GM20000 (cell line): ENCODE results near the gene VPS39.

Experiments used
- DNase-seq: peaks from one replicate; pipeline ENCODE4 v3.0.0; 2012; ENCODE audit warnings: low spot score
- TF ChIP-seq, protein P1 (sequence below): IDR thresholded peaks from 2 replicates; pipeline ENCODE4 v1.5.1; 2012; ENCODE audit warnings: mild to moderate bottlenecking, control low read depth; ENCODE audit errors: extremely low read depth, missing control alignments

Gene VPS39

DNA sequence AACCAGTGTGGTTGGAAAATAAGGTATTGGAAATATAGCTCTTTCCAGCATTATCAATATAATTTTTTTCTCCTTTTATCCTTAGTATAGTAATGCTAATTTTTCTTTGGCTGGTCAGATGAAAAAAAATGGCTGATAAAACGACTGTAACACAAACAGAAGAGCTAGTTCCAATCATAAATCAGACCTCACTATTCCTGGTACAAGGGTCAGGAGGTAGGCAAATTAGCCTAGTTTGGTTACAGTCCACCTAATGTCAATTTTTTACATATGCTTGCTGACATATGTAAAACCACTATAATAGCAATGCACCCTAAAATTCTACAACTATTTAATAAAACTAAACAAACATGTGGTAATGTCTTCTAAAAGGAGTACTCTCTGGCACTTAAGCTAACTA is 19.9 kb upstream of the VPS39 start:
- no peak for DNase-seq
- TF ChIP-seq, protein P1, sequence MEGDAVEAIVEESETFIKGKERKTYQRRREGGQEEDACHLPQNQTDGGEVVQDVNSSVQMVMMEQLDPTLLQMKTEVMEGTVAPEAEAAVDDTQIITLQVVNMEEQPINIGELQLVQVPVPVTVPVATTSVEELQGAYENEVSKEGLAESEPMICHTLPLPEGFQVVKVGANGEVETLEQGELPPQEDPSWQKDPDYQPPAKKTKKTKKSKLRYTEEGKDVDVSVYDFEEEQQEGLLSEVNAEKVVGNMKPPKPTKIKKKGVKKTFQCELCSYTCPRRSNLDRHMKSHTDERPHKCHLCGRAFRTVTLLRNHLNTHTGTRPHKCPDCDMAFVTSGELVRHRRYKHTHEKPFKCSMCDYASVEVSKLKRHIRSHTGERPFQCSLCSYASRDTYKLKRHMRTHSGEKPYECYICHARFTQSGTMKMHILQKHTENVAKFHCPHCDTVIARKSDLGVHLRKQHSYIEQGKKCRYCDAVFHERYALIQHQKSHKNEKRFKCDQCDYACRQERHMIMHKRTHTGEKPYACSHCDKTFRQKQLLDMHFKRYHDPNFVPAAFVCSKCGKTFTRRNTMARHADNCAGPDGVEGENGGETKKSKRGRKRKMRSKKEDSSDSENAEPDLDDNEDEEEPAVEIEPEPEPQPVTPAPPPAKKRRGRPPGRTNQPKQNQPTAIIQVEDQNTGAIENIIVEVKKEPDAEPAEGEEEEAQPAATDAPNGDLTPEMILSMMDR, result no peak

DNA sequence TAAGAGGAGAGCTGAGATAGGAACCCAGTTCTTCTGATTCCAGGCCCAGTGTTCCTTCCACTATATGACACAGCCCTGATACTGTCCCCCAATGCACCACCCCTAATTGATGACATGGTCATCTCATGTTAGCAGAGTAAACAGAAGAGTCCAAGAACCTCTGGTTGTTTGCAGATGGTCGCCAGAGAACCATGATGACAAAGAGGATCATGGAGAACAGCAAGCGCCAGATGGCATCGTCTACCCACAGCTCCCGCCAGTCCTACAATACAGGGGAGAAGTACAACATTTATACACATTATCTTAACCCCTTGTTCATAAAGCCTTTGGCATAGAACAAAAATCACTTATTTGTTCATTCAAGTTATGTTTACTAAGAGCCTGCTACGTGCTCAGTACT is 18.5 kb upstream of the VPS39 start:
- TF ChIP-seq, protein P1, result no peak
- DNase-seq, result no peak

DNA sequence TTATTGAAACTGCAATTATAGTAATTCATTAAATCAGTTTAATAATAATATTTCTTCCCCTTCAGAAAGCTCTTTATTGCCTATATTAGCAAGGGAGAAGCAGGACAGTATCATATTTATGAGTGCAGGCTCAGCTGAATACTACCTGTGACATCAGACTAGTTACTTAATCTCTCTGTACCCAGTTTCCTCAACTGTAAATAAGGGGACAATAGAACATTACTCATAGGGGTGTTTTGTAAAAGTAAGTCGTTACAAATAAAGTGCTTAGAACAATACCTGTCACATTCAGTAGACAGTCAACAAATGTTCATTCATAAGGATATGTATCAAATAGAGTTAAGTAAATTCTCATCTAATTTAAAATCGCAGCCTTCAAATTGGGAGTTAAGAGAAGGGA is 12.1 kb upstream of the VPS39 start:
- TF ChIP-seq, protein P1, result no peak
- no peak for DNase-seq

DNA sequence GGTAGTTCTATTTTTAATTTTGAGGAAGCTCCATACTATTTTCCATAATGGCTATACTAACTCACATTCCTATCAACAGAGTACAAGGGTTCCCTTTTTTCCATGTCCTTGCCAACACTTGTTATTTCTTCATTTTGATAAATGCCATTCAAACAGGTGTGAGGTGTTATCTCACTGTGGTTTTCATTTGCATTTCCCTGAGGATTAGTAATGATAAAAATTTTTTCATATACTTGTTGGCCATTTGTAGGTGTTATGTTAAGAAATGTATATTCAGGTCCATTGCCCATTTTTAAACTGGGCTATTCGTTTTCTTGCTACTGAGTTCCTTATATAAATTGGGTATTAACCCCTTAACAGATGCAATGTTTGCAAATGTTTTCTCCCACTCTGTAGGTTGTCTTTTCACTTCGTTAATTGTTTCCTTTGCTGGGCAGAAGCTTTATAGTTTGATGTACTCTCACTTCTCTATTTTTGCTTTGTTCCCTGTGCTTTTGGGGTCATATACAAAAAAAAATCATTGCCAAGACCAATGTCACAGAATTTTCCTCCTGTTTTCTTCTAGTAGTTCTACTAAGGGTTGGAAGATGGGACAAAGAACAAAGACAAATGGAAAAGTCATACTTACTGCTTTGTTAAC is 11.0 kb upstream of the VPS39 start:
- TF ChIP-seq, protein P1, result no peak
- DNase-seq, result no peak

DNA sequence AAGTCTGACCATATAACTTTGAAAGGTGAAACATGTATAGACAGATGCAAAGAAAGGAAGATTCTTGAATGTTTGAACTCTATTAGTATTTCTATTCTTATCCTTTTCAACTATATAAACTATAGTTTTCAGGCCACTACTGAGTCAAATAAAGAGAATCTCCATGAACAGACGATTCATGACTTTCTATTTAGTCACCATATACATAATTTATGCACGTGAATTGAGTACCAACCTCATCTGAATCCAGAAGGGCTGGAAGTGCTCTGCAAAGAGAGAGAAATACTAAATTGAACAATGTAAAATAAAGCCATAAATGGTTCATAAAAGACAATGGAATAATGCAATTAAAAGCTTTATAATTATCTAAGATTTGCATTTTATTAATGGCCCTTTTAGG is 9.5 kb upstream of the VPS39 start:
- TF ChIP-seq, protein P1, result no peak

DNA sequence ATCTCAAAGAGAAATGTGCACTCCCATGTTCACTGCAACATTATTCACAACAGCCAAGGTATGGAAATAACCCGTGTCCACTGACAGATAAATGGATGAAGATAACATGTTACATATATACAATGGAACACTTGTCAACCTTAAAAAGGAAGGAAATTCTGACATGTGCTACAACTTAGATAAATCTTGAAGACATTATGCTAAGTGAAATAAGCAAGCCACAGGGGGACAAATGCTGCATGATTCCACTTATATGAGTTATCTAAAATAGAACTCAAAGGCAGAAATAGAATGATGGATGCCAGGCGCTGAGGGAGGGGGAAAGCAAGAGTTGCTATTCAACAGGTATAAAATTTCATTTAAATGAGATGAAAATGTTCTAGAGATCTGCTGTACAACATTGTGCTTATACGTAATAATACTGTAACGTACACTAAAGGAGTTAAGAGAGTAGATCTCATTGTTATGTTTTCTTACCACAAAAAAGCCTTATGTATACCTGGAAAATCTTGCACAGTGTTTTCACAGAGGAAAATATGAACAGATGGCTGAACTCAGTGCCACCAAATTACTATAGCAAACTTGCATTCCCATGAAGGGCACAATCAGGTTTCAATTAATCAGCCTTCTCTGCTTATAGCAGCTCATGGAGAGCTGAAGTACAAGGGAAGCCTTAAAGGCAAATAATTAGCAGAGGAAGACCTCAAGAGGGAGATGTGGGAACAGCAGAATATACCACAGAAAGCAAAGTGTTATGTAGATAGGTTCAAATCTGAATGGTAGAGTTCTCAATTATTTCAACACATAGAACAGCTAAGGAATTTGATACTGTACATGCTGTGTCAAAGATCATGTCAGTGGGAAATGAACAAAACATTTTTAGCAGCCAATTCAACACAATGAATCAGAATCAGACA is 8.1 kb upstream of the VPS39 start:
- TF ChIP-seq, protein P1, result no peak

More for the DNA sequence above, 9.5 kb upstream of the VPS39 start:
- no peak for DNase-seq

DNA sequence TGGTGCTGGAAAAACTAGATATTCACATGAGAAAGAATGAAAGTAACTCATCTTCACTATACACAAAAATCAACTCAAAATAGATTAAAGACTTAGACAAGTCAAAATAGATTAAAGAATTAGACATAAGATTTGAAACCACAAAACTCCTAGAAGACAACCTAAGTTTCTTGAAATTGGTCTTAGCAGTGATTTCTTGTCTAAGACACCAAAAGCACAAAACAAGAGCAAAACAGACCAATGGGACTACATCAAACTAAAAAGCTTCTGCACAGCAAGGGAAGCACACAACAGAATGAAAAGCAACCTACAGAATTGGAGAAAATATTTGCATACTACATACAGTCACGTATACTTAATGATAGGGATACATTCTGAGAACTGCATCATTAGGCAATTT is 6.5 kb upstream of the VPS39 start:
- DNase-seq, result no peak
- TF ChIP-seq, protein P1, result no peak

More for the DNA sequence above, 8.1 kb upstream of the VPS39 start:
- no peak for DNase-seq
